Right lobe of liver (tissue), 6 donors: ENCODE data around the gene CASP8. TPM values are rescaled to one million over a fixed set of nuclear protein-coding genes. Genes with fewer than 3 reads are reported as not detected.

Experiments used
- ATAC-seq, 4 donors: fragments of 200-7000 bp; cut with Tn5 transposase; one replicate each; pipeline ENCODE4 v1.9.1; 2020; ENCODE audit warnings: mild to moderate bottlenecking in 4 of 4, moderate library complexity in 4 of 4
- DNase-seq, 3 donors: peaks; one replicate each; pipeline ENCODE4 v3.0.0-alpha.2; 2020
- H3K27ac ChIP-seq, 3 donors: fragments of 200-600 bp; one replicate each; pipeline ENCODE4 v1.8.0; 2022
- H3K27me3 ChIP-seq, 2 donors: fragments of 200-600 bp; one replicate each; pipeline ENCODE4 v1.8.0; 2022
- H3K36me3 ChIP-seq, 4 donors: fragments of 200-600 bp; sonication (generic) in 1 of 4; one replicate each; pipeline versions ENCODE4 v1.5.1 to v1.8.0; 2017 to 2022; ENCODE audit warnings: control low read depth in 1 of 4
- H3K4me1 ChIP-seq, 4 donors: fragments of 200-600 bp; sonication (generic) in 1 of 4; one replicate each; pipeline versions ENCODE4 v1.5.1 to v1.8.0; 2017 to 2022; ENCODE audit warnings: control low read depth in 1 of 4
- H3K4me3 ChIP-seq, 3 donors: fragments of 200-600 bp; one replicate each; pipeline ENCODE4 v1.8.0; 2022
- H3K9me3 ChIP-seq, 4 donors: fragments of 200-600 bp; sonication (generic) in 1 of 4; one replicate each; pipeline versions ENCODE4 v1.5.1 to v1.8.0; 2017 to 2022; ENCODE audit warnings: control low read depth in 1 of 4
- CTCF ChIP-seq, 4 donors: fragments of 200-600 bp in 3 of 4; fragments of 450-650 bp in 1 of 4; IDR thresholded peaks; one replicate each; pipeline versions ENCODE4 v1.5.1 to v1.8.0; 2016 to 2022; ENCODE audit warnings: antibody characterized with exemption in 4 of 4, mild to moderate bottlenecking in 2 of 4
- POLR2A ChIP-seq: fragments of 450-650 bp; IDR thresholded peaks from one replicate; pipeline ENCODE4 v1.6.1; 2017; ENCODE audit warnings: antibody characterized with exemption, mild to moderate bottlenecking
- WGBS: methylation state at CpG from one replicate; pipeline ENCODE4 v1.1.6; 2018; ENCODE audit warnings: low coverage, low lambda C conversion rate; ENCODE audit not compliant: insufficient coverage; ENCODE audit errors: missing lambda C conversion rate; 5-methylcytosine and 5-hydroxymethylcytosine counted together
- intact Hi-C, 2 donors: fragments of 100-400 bp; cut with DNase I; formaldehyde crosslinking; loops; one replicate each; pipeline versions ENCODE4 v1.11.2 to v1.14.1; 2022
- small RNA-seq, 2 experiments: library from RNA; depleted of rRNA; stranded (forward); fragments of <200 nt; gene quantifications; one replicate each; pipeline ENCODE3, GENCODE V24; 2016
- total RNA-seq, 6 experiments: library from RNA; depleted of rRNA in 2 of 6; stranded (reverse); fragments of >200 nt in 2 of 6; fragmentation: NEBNext Ultra II Directional in 3 of 6; extraction: Animal tissue kit (Norgen Biotek cat#: 25700) in 3 of 6; gene quantifications; one replicate each; pipeline versions ENCODE4 v1.1.0 to v1.2.4, GENCODE V29; 2016 to 2023
- donor health status: DM: no; HTN: yes; CAD: no.
- donor health status: DM: no; HTN: no; CAD: no.
- donor health status: DM: no; HTN: no; CAD: no.
- donor health status: DM: no; HTN: yes; CAD: no.
- donor health status: DM: no; HTN: yes; CAD: no.

CASP8 gene
- total RNA-seq, 6 experiments from 2014 or later, result 8.8 to 14.8 (median 11.5) TPM

- no peak for DNase-seq
- Histone ChIP-seq H3K9me3 (peaks cover 0 to 5% (median 0%) of the 10 kb centered on the region in 4 donors), H3K27me3 (no peaks in the 10 kb centered on the region), H3K4me3 (no peak overlapping the region), H3K36me3 (no peaks in the 10 kb centered on the region), H3K4me1 (no peaks in the 10 kb centered on the region), H3K27ac (no peak overlapping the region)
- intact Hi-C loops, result no loop called here
- ATAC-seq, result no peak
- TF ChIP-seq POLR2A (no peak), CTCF (IDR thresholded peaks at IDR 0.05) (no peak)
Observed at GRCh38 chr2:201322772-201323171, 62.4 kb downstream of the CASP8 start.

GRCh38 chr2:201327678-201328077 lies 67.3 kb downstream of the CASP8 start:
- TF ChIP-seq CTCF (IDR thresholded peaks at IDR 0.05), result no peak
- no peak for TF ChIP-seq POLR2A
- no peaks in the 10 kb centered on the region for H3K4me1 ChIP-seq
- ATAC-seq (no peak), DNase-seq (no peak)
- no peak overlapping the region for H3K4me3 ChIP-seq
- intact Hi-C loops, result no loop called here
- peaks cover 0 to 3% (median 0%) of the 10 kb centered on the region in 4 donors for H3K9me3 ChIP-seq
- no peaks in the 10 kb centered on the region for H3K36me3 ChIP-seq
- no peak overlapping the region for H3K27ac ChIP-seq
- H3K27me3 ChIP-seq, result no peaks in the 10 kb centered on the region
- 80% methylated on average over 3 of the region's 3 CpGs for WGBS

- Histone ChIP-seq H3K4me1 (no peaks in the 10 kb centered on the region), H3K4me3 (no peak overlapping the region), H3K27ac (no peak overlapping the region), H3K36me3 (no peaks in the 10 kb centered on the region), H3K9me3 (no peaks in the 10 kb centered on the region), H3K27me3 (no peaks in the 10 kb centered on the region)
- 20% methylated on average over 1 of the region's 1 CpG for WGBS
- ATAC-seq (no peak), DNase-seq (no peak)
- intact Hi-C loops, result no loop called here
- TF ChIP-seq POLR2A (no peak), CTCF (IDR thresholded peaks at IDR 0.05) (no peak)
Observed at GRCh38 chr2:201329409-201329808, 69.1 kb downstream of the CASP8 start.

Small RNA genes within 50 kb of the gene (small RNA-seq; reads per million reads assigned to genes)
- gene MTND4LP13, result 0 reads per million in 2 experiments

Other genes starting within 250 kb of the CASP8 start
- 10 to 100 TPM in 3 of 6 experiments, 1 to 10 TPM in 3; 5.5 to 14.0 (median 10.3) TPM for gene HYCC2, start 188.9 kb upstream of the CASP8 start, total RNA-seq
- 10 to 100 TPM; 44.5 to 63.9 (median 48.7) TPM for gene NDUFB3, start 188.5 kb upstream of the CASP8 start, total RNA-seq
- 10 to 100 TPM; 50.2 to 85.4 (median 66.3) TPM for gene CFLAR, start 144.4 kb upstream of the CASP8 start, total RNA-seq
- 1 to 10 TPM; 4.2 to 9.4 (median 8.4) TPM for gene CASP10, start 77.4 kb upstream of the CASP8 start, total RNA-seq
- 1 to 10 TPM in 1 of 6 experiments, under 1 TPM in 5; 0.74 to 2.0 (median 0.91) TPM for gene FLACC1, start 96.8 kb downstream of the CASP8 start, total RNA-seq
- gene TRAK2, start 190.9 kb downstream of the CASP8 start, total RNA-seq, result 10 to 100 TPM; 13.3 to 18.4 (median 14.2) TPM
- 10 to 100 TPM; 44.2 to 71.6 (median 63.4) TPM for gene STRADB, start 191.2 kb downstream of the CASP8 start, total RNA-seq